Central memory CD8-positive, alpha-beta T cell (primary cell): Measurements from ENCODE around the gene TBL1X.
"Not testable (repeated sequence)": the region's sequence is repeated elsewhere in the genome, so short reads cannot be mapped to it uniquely, and the experiment has no call there.

ENCODE experiments used
- ATAC-seq: fragments of 150-1000 bp; cut with Tn5 transposase; replicated peaks from 2 replicates; pipeline ENCODE4 v1.10.0; 2022; ENCODE audit warnings: mild to moderate bottlenecking, moderate FRiP score, moderate number of reproducible peaks; ENCODE audit not compliant: poor library complexity, severe bottlenecking; ENCODE audit errors: extremely low read depth
- DNase-seq, 2 donors: peaks; one replicate each; pipeline ENCODE4 v3.0.0; 2021; ENCODE audit warnings: low spot score in 2 of 2
- H3K27ac Mint-ChIP-seq: one replicate; pipeline ENCODE4 v1.8.0; 2022; ENCODE audit warnings: low read depth, mild to moderate bottlenecking, moderate library complexity, mixed read lengths
- H3K27me3 Mint-ChIP-seq: one replicate; pipeline ENCODE4 v1.8.0; 2022; ENCODE audit warnings: mixed read lengths
- H3K36me3 Mint-ChIP-seq: one replicate; pipeline ENCODE4 v1.8.0; 2022; ENCODE audit warnings: mild to moderate bottlenecking, moderate library complexity, mixed read lengths; ENCODE audit not compliant: insufficient read depth
- H3K4me1 Mint-ChIP-seq: one replicate; pipeline ENCODE4 v1.8.0; 2022; ENCODE audit warnings: mixed read lengths
- H3K4me3 Mint-ChIP-seq: one replicate; pipeline ENCODE4 v1.8.0; 2022; ENCODE audit warnings: mild to moderate bottlenecking, moderate library complexity, mixed read lengths
- H3K9me3 Mint-ChIP-seq: one replicate; pipeline ENCODE4 v1.8.0; 2022; ENCODE audit warnings: mixed read lengths

TBL1X gene

GRCh38 chrX:9767375-9767774 is 302.5 kb downstream of the TBL1X start:
- Mint-ChIP-seq H3K36me3 (no peaks in the 10 kb centered on the region), H3K4me3 (no peak overlapping the region), H3K4me1 (no peaks in the 10 kb centered on the region), H3K27me3 (peaks cover 9% of the 10 kb centered on the region), H3K9me3 (no peaks in the 10 kb centered on the region), H3K27ac (no peak overlapping the region)
- DNase-seq (no peak), ATAC-seq (no peak)

GRCh38 chrX:9768321-9768839 is 303.5 kb downstream of the TBL1X start:
- DNase-seq, ATAC-seq: not testable (repeated sequence)

GRCh38 chrX:9770319-9770718 is 305.5 kb downstream of the TBL1X start:
- H3K4me1 Mint-ChIP-seq = no peaks in the 10 kb centered on the region
- H3K4me3 Mint-ChIP-seq = no peak overlapping the region
- no peaks in the 10 kb centered on the region for H3K9me3 Mint-ChIP-seq
- DNase-seq (no peak), ATAC-seq (no peak)
- H3K27ac Mint-ChIP-seq = no peak overlapping the region
- peaks cover 15% of the 10 kb centered on the region for H3K27me3 Mint-ChIP-seq
- H3K36me3 Mint-ChIP-seq = no peaks in the 10 kb centered on the region

More at GRCh38 chrX:9768321-9768839, 303.5 kb downstream of the TBL1X start:
- H3K36me3 Mint-ChIP-seq, H3K4me1 Mint-ChIP-seq, H3K4me3 Mint-ChIP-seq, H3K27ac Mint-ChIP-seq, H3K27me3 Mint-ChIP-seq, H3K9me3 Mint-ChIP-seq: not testable (repeated sequence)

GRCh38 chrX:9772943-9773342 is 308.1 kb downstream of the TBL1X start:
- DNase-seq (no peak), ATAC-seq (no peak)
- Mint-ChIP-seq H3K4me3 (no peak overlapping the region), H3K36me3 (no peaks in the 10 kb centered on the region), H3K4me1 (no peaks in the 10 kb centered on the region), H3K9me3 (no peaks in the 10 kb centered on the region), H3K27ac (no peak overlapping the region), H3K27me3 (peaks cover 20% of the 10 kb centered on the region)

- ATAC-seq (no peak), DNase-seq (no peak)
- H3K4me1 Mint-ChIP-seq = no peaks in the 10 kb centered on the region
- no peak overlapping the region for H3K27ac Mint-ChIP-seq
- no peak overlapping the region for H3K4me3 Mint-ChIP-seq
- no peaks in the 10 kb centered on the region for H3K36me3 Mint-ChIP-seq
- H3K9me3 Mint-ChIP-seq = no peaks in the 10 kb centered on the region
- peaks cover 20% of the 10 kb centered on the region for H3K27me3 Mint-ChIP-seq
Measured at GRCh38 chrX:9775930-9776329, 311.1 kb downstream of the TBL1X start.

- no peak overlapping the region for H3K4me3 Mint-ChIP-seq
- no peaks in the 10 kb centered on the region for H3K27me3 Mint-ChIP-seq
Measured at GRCh38 chrX:9781941-9782340, 317.1 kb downstream of the TBL1X start.

GRCh38 chrX:9784332-9784731 is 319.5 kb downstream of the TBL1X start:
- H3K4me1 Mint-ChIP-seq = no peaks in the 10 kb centered on the region
- no peaks in the 10 kb centered on the region for H3K36me3 Mint-ChIP-seq
- H3K27ac Mint-ChIP-seq = no peak overlapping the region
- peaks cover 18% of the 10 kb centered on the region for H3K27me3 Mint-ChIP-seq
- DNase-seq (no peak), ATAC-seq (no peak)
- no peak overlapping the region for H3K4me3 Mint-ChIP-seq
- no peaks in the 10 kb centered on the region for H3K9me3 Mint-ChIP-seq

More at GRCh38 chrX:9781941-9782340, 317.1 kb downstream of the TBL1X start:
- H3K36me3 Mint-ChIP-seq = no peaks in the 10 kb centered on the region
- H3K9me3 Mint-ChIP-seq = no peaks in the 10 kb centered on the region
- DNase-seq = no peak
- no peak for ATAC-seq
- H3K27ac Mint-ChIP-seq = no peak overlapping the region
- no peaks in the 10 kb centered on the region for H3K4me1 Mint-ChIP-seq

GRCh38 chrX:9785254-9785943 is 320.5 kb downstream of the TBL1X start:
- no peaks in the 10 kb centered on the region for H3K36me3 Mint-ChIP-seq
- H3K27me3 Mint-ChIP-seq = peaks cover 18% of the 10 kb centered on the region
- ATAC-seq (no peak), DNase-seq (no peak)
- no peaks in the 10 kb centered on the region for H3K4me1 Mint-ChIP-seq
- H3K9me3 Mint-ChIP-seq = no peaks in the 10 kb centered on the region
- H3K27ac Mint-ChIP-seq = no peak overlapping the region
- H3K4me3 Mint-ChIP-seq = no peak overlapping the region

GRCh38 chrX:9785944-9786797 is 321.3 kb downstream of the TBL1X start, which contains the start of gene SHROOM2:
SHROOM2 (plus strand) TSS chrX:9786429; CDS start chrX:9786546, 117 bp downstream.
- ATAC-seq = no peak
- no peaks in the 10 kb centered on the region for H3K4me1 Mint-ChIP-seq
- no peaks in the 10 kb centered on the region for H3K9me3 Mint-ChIP-seq
- H3K36me3 Mint-ChIP-seq = no peaks in the 10 kb centered on the region
- H3K4me3 Mint-ChIP-seq = no peak within 1 kb of the TSS
- no peak within 1 kb of the TSS for H3K27ac Mint-ChIP-seq
- no peak for DNase-seq
- peaks cover 18% of the 10 kb centered on the region for H3K27me3 Mint-ChIP-seq

- Mint-ChIP-seq H3K9me3 (no peaks in the 10 kb centered on the region), H3K27ac (no peak overlapping the region), H3K27me3 (peaks cover 18% of the 10 kb centered on the region), H3K4me3 (no peak overlapping the region), H3K4me1 (no peaks in the 10 kb centered on the region), H3K36me3 (no peaks in the 10 kb centered on the region)
- no peak for ATAC-seq
- no peak for DNase-seq
Measured at GRCh38 chrX:9786798-9787635, 322.2 kb downstream of the TBL1X start.

- H3K4me3 Mint-ChIP-seq = no peak overlapping the region
- peaks cover 18% of the 10 kb centered on the region for H3K27me3 Mint-ChIP-seq
- no peaks in the 10 kb centered on the region for H3K36me3 Mint-ChIP-seq
- no peak for DNase-seq
- ATAC-seq = no peak
- H3K27ac Mint-ChIP-seq = no peak overlapping the region
- H3K4me1 Mint-ChIP-seq = no peaks in the 10 kb centered on the region
- H3K9me3 Mint-ChIP-seq = no peaks in the 10 kb centered on the region
Measured at GRCh38 chrX:9788911-9789310, 324.1 kb downstream of the TBL1X start.

GRCh38 chrX:9789555-9789954 is 324.7 kb downstream of the TBL1X start:
- no peaks in the 10 kb centered on the region for H3K4me1 Mint-ChIP-seq
- no peaks in the 10 kb centered on the region for H3K36me3 Mint-ChIP-seq
- H3K27me3 Mint-ChIP-seq = peaks cover 18% of the 10 kb centered on the region
- no peaks in the 10 kb centered on the region for H3K9me3 Mint-ChIP-seq
- H3K4me3 Mint-ChIP-seq = no peak overlapping the region
- no peak for ATAC-seq
- H3K27ac Mint-ChIP-seq = no peak overlapping the region
- DNase-seq = no peak
